B cell (primary cell): Measurements from ENCODE around the gene IL13. TPM values are rescaled to one million over a fixed set of nuclear protein-coding genes. Genes with fewer than 3 reads are reported as not detected.

Source experiments
- ATAC-seq: fragments of 200-7000 bp; cut with Tn5 transposase; one replicate; pipeline ENCODE4 v1.10.0; 2021; ENCODE audit warnings: low read depth, mild to moderate bottlenecking, moderate number of reproducible peaks, moderate library complexity
- CTCF ChIA-PET: fragments of 350-600 bp; sonication (Branson Sonifier 250); formaldehyde crosslinking; loops from one replicate; lab custom pipeline; 2021; ENCODE audit warnings: antibody characterized with exemption, inconsistent platforms; lab: Charles Lee
- POLR2A ChIA-PET: fragments of 350-600 bp; sonication (Branson Sonifier 250); formaldehyde crosslinking; loops from one replicate; lab custom pipeline; 2021; ENCODE audit warnings: antibody characterized with exemption; lab: Charles Lee
- DNase-seq: peaks from one replicate; pipeline ENCODE4 v3.0.0; 2013
- H2AFZ ChIP-seq: 2 replicates; pipeline ENCODE4 v1.6.1; 2012; ENCODE audit warnings: mild to moderate bottlenecking, low read depth, low read length; ENCODE audit not compliant: insufficient read depth, poor library complexity, severe bottlenecking
- H3K27ac ChIP-seq, 2 donors: 1 replicate in 1 of 2; 2 replicates in 1 of 2; pipeline ENCODE4 v1.5.1; 2012 to 2013; ENCODE audit warnings: low read length in 2 of 2, mild to moderate bottlenecking in 2 of 2, moderate library complexity in 1 of 2
- H3K27me3 ChIP-seq, 4 experiments: fragments of 200-600 bp in 1 of 4; sonication (generic) in 1 of 4; replicated peaks in 1 of 4; 1 replicate in 2 of 4; 2 replicates in 2 of 4; pipeline versions ENCODE4 v1.6.1 to v1.7.0; 2013 to 2016; ENCODE audit warnings: low read length in 3 of 4, mild to moderate bottlenecking in 2 of 4, mixed read lengths in 1 of 4, moderate library complexity in 1 of 4; ENCODE audit not compliant: insufficient read depth in 4 of 4, control insufficient read depth in 3 of 4; ENCODE audit errors: control extremely low read depth in 1 of 4
- H3K36me3 ChIP-seq, 2 experiments: replicated peaks in 1 of 2; 1 replicate in 1 of 2; 2 replicates in 1 of 2; pipeline versions ENCODE4 v1.6.1 to v1.7.1; 2013; ENCODE audit warnings: low read length in 1 of 2; ENCODE audit not compliant: insufficient read depth in 2 of 2, control insufficient read depth in 1 of 2; ENCODE audit errors: control extremely low read depth in 1 of 2, extremely low read depth in 1 of 2
- H3K4me1 ChIP-seq, 2 donors: fragments of 200-600 bp in 1 of 2; sonication (generic) in 1 of 2; 1 replicate in 1 of 2; 2 replicates in 1 of 2; pipeline versions ENCODE4 v1.5.1 to v1.6.1; 2013 to 2017; ENCODE audit warnings: low read length in 2 of 2; ENCODE audit not compliant: control insufficient read depth in 2 of 2, insufficient read depth in 2 of 2
- H3K4me2 ChIP-seq: replicated peaks from 2 replicates; pipeline ENCODE3; 2012; ENCODE audit warnings: mild to moderate bottlenecking, low read depth, low read length; ENCODE audit not compliant: poor library complexity, severe bottlenecking
- H3K4me3 ChIP-seq, 5 experiments: fragments of 200-600 bp in 1 of 5; sonication (generic) in 1 of 5; 1 replicate in 3 of 5; 2 replicates in 2 of 5; pipeline versions ENCODE4 v1.5.1 to v1.7.0; 2011 to 2016; ENCODE audit warnings: low read length in 4 of 5, mild to moderate bottlenecking in 4 of 5, low read depth in 2 of 5, control low read depth in 1 of 5, moderate library complexity in 1 of 5; ENCODE audit not compliant: insufficient read depth in 1 of 5; ENCODE audit errors: control extremely low read depth in 1 of 5, extremely low read depth in 1 of 5
- H3K79me2 ChIP-seq: fragments of 200-600 bp; sonication (generic); one replicate; pipeline ENCODE4 v1.6.0; 2016; ENCODE audit warnings: low read length; ENCODE audit not compliant: control insufficient read depth, insufficient read depth
- H3K9ac ChIP-seq: fragments of 200-600 bp; sonication (generic); 2 replicates; pipeline ENCODE4 v1.6.1; 2017; ENCODE audit warnings: mild to moderate bottlenecking, low read length, moderate library complexity
- H3K9me3 ChIP-seq, 3 donors: one replicate each; pipeline versions ENCODE4 v1.6.1 to v1.7.1; 2013; ENCODE audit warnings: low read length in 2 of 3; ENCODE audit not compliant: control insufficient read depth in 2 of 3, insufficient read depth in 1 of 3; ENCODE audit errors: control extremely low read depth in 1 of 3
- H4K20me1 ChIP-seq: 2 replicates; pipeline ENCODE4 v1.6.0; 2012; ENCODE audit warnings: mild to moderate bottlenecking, low read length; ENCODE audit not compliant: insufficient read depth, control insufficient read depth, poor library complexity, severe bottlenecking
- H3K27ac Mint-ChIP-seq: one replicate; pipeline ENCODE4 v1.8.0; 2021; ENCODE audit warnings: mixed read lengths
- H3K27me3 Mint-ChIP-seq: one replicate; pipeline ENCODE4 v1.8.0; 2021; ENCODE audit warnings: mixed read lengths
- H3K4me1 Mint-ChIP-seq: one replicate; pipeline ENCODE4 v1.8.0; 2021; ENCODE audit warnings: mixed read lengths
- H3K4me3 Mint-ChIP-seq: one replicate; pipeline ENCODE4 v1.8.0; 2021; ENCODE audit warnings: mixed read lengths
- H3K9me3 Mint-ChIP-seq: one replicate; pipeline ENCODE4 v1.8.0; 2022; ENCODE audit warnings: mixed read lengths; ENCODE audit not compliant: insufficient read depth
- EZH2 ChIP-seq: IDR thresholded peaks from 2 replicates; pipeline ENCODE4 v1.6.1; 2012; ENCODE audit warnings: borderline replicate concordance, low read depth, mild to moderate bottlenecking, moderate library complexity, low read length; ENCODE audit not compliant: insufficient read depth, poor library complexity, severe bottlenecking
- WGBS: methylation state at CpG from one replicate; pipeline ENCODE4 v1.1.5; 2013; ENCODE audit warnings: missing lambda C conversion rate; ENCODE audit not compliant: insufficient coverage; 5-methylcytosine and 5-hydroxymethylcytosine counted together
- intact Hi-C: fragments of 100-400 bp; cut with micrococcal nuclease; formaldehyde crosslinking; loops from one replicate; pipeline ENCODE4 v1.10.0; 2022
- polyA plus RNA-seq: library from polyadenylated mRNA; depleted of rRNA; stranded (reverse); fragments of >200 nt; gene quantifications from 2 replicates; pipeline ENCODE4 v1.2.3, GENCODE V29; 2012
- total RNA-seq, 2 donors: library from RNA; stranded (reverse); fragments of 120-200 nt in 1 of 2; gene quantifications; 1 replicate in 1 of 2; 2 replicates in 1 of 2; pipeline versions ENCODE4 v1.2.3 to v1.2.4, GENCODE V29; 2013 to 2022
- TF ChIP-seq, protein P1 (sequence below): fragments of 200-600 bp; IDR thresholded peaks from one replicate; pipeline ENCODE4 v1.8.0; 2022; ENCODE audit warnings: antibody characterized with exemption, mild to moderate bottlenecking

The IL13 gene
- total and polyA plus RNA-seq, 2 donors (not counting 1 experiment from before 2014, with no cell fraction given), result 0.42 to 0.45 TPM

DNA sequence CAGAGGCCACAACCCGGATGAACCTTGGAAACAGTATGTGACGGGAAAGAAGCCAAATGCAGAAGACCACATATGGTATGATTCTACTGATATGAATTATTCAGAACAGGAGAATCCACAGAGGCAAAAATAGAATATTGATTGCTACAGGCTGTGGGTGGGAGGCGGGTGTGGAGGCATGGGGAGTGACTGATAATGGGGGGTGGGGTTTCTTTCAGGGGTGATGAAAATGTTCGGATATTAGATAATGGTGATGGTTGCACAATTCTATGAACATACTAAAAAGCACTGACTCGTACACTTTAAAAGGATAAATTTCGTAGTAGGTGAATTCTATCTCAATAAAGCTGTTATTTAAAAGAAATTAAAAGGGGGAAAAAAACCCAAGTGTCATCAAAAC lies 26.5 kb downstream of the IL13 start:
- no peaks in the 10 kb centered on the region for H3K9me3 ChIP-seq
- Mint-ChIP-seq H3K27me3 (peaks cover 3% of the 10 kb centered on the region), H3K27ac (no peak overlapping the region), H3K9me3 (no peaks in the 10 kb centered on the region), H3K4me1 (peaks cover 44% of the 10 kb centered on the region), H3K4me3 (no peak overlapping the region)
- no peaks in the 10 kb centered on the region for H3K27me3 ChIP-seq
- 94% methylated on average over 3 of the region's 6 CpGs for WGBS
- no peak overlapping the region for H2AFZ ChIP-seq
- H3K36me3 ChIP-seq, result no peaks in the 10 kb centered on the region
- no peak for TF ChIP-seq EZH2
- TF ChIP-seq, protein P1, sequence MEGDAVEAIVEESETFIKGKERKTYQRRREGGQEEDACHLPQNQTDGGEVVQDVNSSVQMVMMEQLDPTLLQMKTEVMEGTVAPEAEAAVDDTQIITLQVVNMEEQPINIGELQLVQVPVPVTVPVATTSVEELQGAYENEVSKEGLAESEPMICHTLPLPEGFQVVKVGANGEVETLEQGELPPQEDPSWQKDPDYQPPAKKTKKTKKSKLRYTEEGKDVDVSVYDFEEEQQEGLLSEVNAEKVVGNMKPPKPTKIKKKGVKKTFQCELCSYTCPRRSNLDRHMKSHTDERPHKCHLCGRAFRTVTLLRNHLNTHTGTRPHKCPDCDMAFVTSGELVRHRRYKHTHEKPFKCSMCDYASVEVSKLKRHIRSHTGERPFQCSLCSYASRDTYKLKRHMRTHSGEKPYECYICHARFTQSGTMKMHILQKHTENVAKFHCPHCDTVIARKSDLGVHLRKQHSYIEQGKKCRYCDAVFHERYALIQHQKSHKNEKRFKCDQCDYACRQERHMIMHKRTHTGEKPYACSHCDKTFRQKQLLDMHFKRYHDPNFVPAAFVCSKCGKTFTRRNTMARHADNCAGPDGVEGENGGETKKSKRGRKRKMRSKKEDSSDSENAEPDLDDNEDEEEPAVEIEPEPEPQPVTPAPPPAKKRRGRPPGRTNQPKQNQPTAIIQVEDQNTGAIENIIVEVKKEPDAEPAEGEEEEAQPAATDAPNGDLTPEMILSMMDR, result no peak
- intact Hi-C loops, result no loop called here
- no peak overlapping the region for H3K4me3 ChIP-seq
- H3K79me2 ChIP-seq, result no peaks in the 10 kb centered on the region
- peaks cover 19 to 27% of the 10 kb centered on the region in 2 donors for H3K4me1 ChIP-seq
- no peak overlapping the region for H3K27ac ChIP-seq
- H3K4me2 ChIP-seq, result no peak overlapping the region
- CTCF ChIA-PET, result interaction anchor here (1.0 to 1.2 kb wide), 2 partner anchors 18 to 135 kb away, joined by 3 read pairs; no protein-coding TSS in a partner anchor
- H4K20me1 ChIP-seq, result no peaks in the 10 kb centered on the region
- no peak overlapping the region for H3K9ac ChIP-seq
- POLR2A ChIA-PET, result no interaction called here
- ATAC-seq (no peak), DNase-seq (no peak)

DNA sequence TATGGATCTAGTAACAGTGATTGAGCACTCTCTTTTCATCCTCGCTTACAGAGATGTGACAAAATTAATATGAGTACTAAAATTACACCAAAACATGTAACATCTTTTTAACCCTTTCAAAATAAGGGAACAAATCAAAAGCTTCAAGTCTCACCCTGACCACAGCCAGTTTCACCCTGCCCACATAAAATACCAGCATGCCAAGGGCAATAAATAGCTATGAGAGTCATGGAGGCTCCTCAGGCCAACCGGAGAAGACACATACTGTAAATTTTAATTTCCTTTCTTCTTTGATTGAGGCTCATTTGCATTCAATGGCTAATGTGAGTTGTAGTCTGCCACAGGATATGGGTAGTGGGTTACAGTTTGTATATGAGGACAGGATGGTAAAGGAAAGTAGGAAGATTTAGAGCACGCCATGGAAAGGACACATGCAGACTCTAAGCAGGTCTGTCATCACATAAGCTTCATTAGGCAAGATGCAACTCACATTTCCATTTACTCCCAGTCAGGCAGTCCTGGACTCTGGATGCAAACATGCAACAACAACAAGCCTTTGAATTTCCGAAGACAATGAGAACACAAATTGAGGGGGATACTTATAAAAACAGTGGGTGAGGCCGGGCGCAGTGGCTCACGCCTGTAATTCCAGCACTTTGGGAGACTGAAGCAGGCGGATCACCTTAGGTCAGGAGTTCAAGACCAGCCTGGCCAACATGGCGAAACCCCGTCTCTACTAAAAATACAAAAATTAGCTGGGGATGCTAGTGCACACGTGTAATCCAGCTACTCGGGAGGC lies 27.1 kb downstream of the IL13 start:
- H3K4me1 Mint-ChIP-seq, result peaks cover 44% of the 10 kb centered on the region
- no peak overlapping the region for H3K4me3 ChIP-seq
- no peaks in the 10 kb centered on the region for H3K36me3 ChIP-seq
- intact Hi-C loops, result no loop called here
- H2AFZ ChIP-seq, result no peak overlapping the region
- no peak overlapping the region for H3K4me2 ChIP-seq
- H3K27me3 Mint-ChIP-seq, result peaks cover 3% of the 10 kb centered on the region
- H3K4me3 Mint-ChIP-seq, result no peak overlapping the region
- H3K27ac Mint-ChIP-seq, result no peak overlapping the region
- WGBS, result 98% methylated on average over 7 of the region's 12 CpGs
- H3K4me1 ChIP-seq, result peaks cover 19 to 27% of the 10 kb centered on the region in 2 donors
- ATAC-seq (no peak), DNase-seq (no peak)
- no peak overlapping the region for H3K27ac ChIP-seq
- no peaks in the 10 kb centered on the region for H3K9me3 ChIP-seq
- H3K9ac ChIP-seq, result no peak overlapping the region
- POLR2A ChIA-PET, result no interaction called here
- no peak for TF ChIP-seq EZH2
- TF ChIP-seq, protein P1, result no peak
- no peaks in the 10 kb centered on the region for H3K27me3 ChIP-seq
- no peaks in the 10 kb centered on the region for H4K20me1 ChIP-seq
- H3K79me2 ChIP-seq, result no peaks in the 10 kb centered on the region
- H3K9me3 Mint-ChIP-seq, result no peaks in the 10 kb centered on the region
- CTCF ChIA-PET, result interaction anchor here (0.7 to 1.2 kb wide), 3 partner anchors 18 to 139 kb away, joined by 3 read pairs; no protein-coding TSS in a partner anchor
